Smooth muscle cell of bladder (primary cell): ENCODE measurements around the gene TRIM67. TPM values are rescaled to one million over a fixed set of nuclear protein-coding genes. Genes with fewer than 3 reads are reported as not detected.

ENCODE experiments used
- total RNA-seq: library from RNA; depleted of rRNA; stranded (reverse); fragments of >200 nt; gene quantifications from 2 replicates; pipeline ENCODE4 v1.2.3, GENCODE V29; 2014

Gene TRIM67
- total RNA-seq, result under 0.01 TPM in 1 of 2 replicates, not detected in the other

DNA sequence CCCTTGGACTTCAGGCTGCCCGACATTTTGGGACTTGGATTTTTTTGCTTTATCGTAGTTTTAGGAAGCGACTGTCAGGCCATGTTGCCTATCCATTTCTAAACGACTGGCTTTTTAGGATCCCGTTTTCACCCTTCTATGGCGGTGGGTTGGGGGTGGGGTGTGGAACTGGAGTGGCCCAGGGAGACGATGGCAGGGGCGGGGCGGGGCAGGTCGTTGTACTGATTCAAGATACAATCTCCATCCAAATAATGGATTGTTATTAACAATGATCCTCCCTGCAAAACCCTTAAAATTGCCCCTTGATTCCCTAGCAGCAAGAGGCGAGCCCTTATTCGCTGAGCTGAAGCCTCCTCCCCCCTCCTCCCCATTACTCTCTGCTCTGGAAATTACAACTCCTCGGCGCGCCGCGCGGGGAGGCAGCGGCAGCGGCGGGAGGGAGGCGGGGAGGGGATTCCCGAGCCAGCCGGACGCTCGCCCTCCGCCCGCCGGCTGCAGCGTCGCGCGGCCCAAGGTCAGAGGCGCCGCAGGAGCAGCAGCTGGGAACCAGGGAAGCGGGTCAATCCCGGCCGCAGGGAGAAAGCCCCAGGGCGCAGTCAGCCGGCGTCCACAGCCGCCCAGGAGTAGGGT lies at the start of gene TRIM67:
TSS of gene TRIM67 (plus strand) at position 392 of the 630 bp plus-strand sequence. CDS start 912 bp downstream, outside the sequence.

GRCh38 chr1:231240883-231241735 lies 79.3 kb downstream of the TRIM67 start, which contains the start of gene GNPAT:
Gene GNPAT (plus strand): TSS chr1:231241212. CDS start chr1:231241379, 167 bp downstream.

Other genes with a start within 250 kb of the TRIM67 start
- gene TTC13, start 183.2 kb upstream of the TRIM67 start, total RNA-seq, result 11.2 and 15.8 TPM in 2 replicates
- 13.7 and 13.8 TPM in 2 replicates for gene ARV1, start 183.0 kb upstream of the TRIM67 start, total RNA-seq
- 8.4 and 11.2 TPM in 2 replicates for gene FAM89A, start 121.8 kb upstream of the TRIM67 start, total RNA-seq
- gene GNPAT, start 79.2 kb downstream of the TRIM67 start, total RNA-seq, result 42.7 and 51.0 TPM in 2 replicates
- gene EXOC8, start 175.8 kb downstream of the TRIM67 start, total RNA-seq, result 13.4 and 16.9 TPM in 2 replicates
- gene SPRTN, start 176.2 kb downstream of the TRIM67 start, total RNA-seq, result 10.4 and 14.6 TPM in 2 replicates